ENCODE measurements around the gene GDE1.

Gene GDE1

GRCh38 chr16:19486051-19486450, 35.8 kb downstream of the GDE1 start:
- no peak for DNase-seq

GRCh38 chr16:19485611-19486010, 36.3 kb downstream of the GDE1 start:
- no peak for DNase-seq

- DNase-seq: no peak
Measured at GRCh38 chr16:19484096-19484495, 37.8 kb downstream of the GDE1 start.

DNA sequence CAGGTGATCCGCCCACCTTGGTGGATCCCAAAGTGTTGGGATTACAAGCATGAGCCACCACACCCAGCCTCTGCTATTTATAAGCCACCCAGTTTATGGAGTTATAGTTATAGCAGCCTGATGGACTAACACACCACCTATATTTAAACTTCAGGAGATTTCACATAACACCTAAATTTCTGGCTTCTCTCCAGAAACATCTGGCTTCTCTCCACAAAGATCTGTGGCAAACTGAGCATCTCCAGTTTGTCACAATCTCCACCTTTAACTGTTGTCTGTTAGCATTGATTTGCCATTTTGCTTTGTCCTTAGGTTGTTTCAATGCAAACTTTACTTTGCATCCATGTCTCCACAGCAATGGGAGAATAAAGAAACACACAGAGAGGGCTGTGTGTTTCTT, 39.6 kb downstream of the GDE1 start:
- DNase-seq: no peak

GRCh38 chr16:19481769-19482168, 40.1 kb downstream of the GDE1 start:
- no peak for DNase-seq

DNA sequence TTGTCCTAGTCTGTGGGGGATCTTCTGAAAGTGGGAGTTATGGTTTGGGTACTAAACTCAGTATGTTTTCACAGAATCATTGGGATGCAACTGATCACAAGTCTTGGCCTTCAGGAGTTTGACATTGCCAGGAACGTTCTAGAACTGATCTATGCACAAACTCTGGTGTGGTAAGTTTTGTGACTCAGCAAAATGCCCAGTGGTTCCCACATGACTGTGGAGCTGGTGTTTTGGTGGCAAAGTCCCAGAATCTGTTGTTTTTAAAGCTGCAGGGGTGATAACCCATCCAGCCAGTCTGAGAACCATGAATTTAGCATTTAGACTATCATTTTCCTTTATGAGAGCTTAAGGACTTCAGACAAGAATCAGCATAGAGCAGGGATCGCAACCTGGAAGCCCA, 40.6 kb downstream of the GDE1 start:
- no peak for DNase-seq

DNA sequence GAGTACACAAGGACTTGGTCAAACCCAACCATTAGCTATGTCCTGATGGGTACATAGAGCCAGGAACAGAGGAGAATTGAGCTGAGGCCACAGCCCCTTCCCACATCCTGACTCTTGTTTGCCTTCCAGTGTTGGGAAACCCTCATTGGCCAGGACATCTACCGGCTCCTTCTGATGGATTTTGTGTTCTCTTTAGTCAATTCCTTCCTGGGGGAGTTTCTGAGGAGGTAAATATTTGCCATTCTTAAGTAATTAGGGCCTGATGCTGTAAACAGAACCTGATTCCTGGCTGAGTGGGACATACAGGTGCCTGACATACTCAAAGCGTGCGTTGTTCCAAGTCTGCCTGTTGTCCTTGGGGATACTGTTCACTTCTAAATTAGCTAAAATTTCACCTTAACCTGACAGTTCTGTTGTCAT, 42.6 kb downstream of the GDE1 start:
- DNase-seq: no peak

DNA sequence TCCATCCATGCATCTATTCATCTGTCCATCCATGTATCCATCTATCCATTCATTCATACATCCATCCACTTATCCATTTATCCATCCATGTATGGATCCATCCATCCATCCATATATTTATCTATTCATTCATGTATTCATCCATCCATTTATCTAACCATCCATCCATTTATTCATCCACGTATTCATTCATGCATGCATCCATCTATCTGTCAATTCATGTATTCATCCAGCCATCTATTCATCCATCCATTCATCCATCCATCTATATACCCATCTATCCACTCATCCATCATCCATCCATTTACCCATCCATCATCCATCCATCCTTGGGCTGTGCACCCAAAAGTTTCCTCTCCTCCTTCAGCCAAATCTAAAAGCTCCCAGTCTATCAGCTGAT, 43.4 kb downstream of the GDE1 start:
- no peak for DNase-seq

- no peak for DNase-seq
Measured at GRCh38 chr16:19474617-19475016, 47.3 kb downstream of the GDE1 start.

DNA sequence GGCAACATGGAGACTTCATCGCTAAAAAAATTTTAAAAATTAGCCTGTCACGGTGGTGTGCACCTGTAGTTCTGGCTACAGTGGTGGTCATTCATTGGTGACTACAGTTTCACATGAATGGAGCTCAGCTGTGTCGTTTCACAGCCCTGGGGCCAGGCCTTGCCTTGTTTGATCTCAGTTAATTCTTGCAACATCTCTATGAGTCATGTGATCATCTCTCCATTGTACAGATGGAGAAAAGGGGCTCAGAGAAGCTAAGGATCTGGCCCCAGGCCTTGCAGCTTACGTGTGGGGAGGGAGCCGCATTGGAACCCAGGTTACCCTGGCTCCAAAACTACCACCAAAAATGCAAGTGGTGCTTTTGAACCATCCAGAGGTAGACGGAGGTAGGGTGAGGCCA, 49.4 kb downstream of the GDE1 start:
- no peak for DNase-seq

GRCh38 chr16:19468300-19468699, 53.6 kb downstream of the GDE1 start:
- DNase-seq: no peak

- no peak for DNase-seq
Measured at GRCh38 chr16:19463468-19464315, 58.2 kb downstream of the GDE1 start.

DNA sequence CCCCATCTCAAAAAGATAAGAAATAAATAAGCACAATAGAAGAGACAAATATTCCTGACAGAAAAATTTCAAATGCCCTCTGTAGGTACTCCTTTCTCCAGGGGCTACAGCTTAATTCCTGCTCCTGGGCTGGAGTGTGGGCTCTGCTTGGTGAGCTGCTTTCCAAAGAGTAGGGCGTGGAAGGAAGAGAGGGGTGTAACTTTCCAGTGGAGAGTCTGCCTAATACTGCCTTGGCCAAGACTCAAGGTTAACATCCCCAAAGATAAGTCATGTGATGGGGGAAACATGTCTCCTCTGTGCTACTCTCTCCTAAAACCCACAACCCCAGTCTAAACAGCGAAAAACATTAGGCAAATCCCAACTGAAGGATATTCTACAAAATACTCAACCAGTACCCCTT, 61.5 kb downstream of the GDE1 start:
- no peak for DNase-seq

GRCh38 chr16:19458722-19459379, 63.0 kb downstream of the GDE1 start:
- DNase-seq: no peak

Measured in CD4-positive, alpha-beta T cell treated with Interleukin-4 for 1 hour (primary cell).